ENCODE data around the gene DDX18. TPM values are rescaled to one million over a fixed set of nuclear protein-coding genes. Genes with fewer than 3 reads are reported as not detected.

Gene DDX18
- total RNA-seq, 1 experiment from 2014 or later: 107 TPM

DNA sequence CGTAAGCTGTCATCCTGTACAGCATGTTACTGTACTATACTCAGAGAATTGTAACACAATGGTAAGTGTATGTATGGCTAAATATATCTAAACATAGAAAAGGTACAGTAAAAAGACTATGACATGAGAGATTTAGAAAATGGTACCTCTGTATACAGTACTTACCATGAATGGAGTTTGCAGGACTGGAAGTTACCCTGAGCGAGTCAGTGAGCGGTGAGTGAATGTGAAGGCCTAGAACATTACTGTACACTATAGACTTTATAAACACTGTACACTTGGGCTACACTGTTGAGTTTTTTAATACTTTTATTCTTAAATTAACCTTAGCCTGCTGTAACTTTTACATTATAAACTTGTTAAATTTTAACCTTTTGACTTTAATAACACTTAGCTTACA, 1.5 kb downstream of the DDX18 start (continued):
- TF ChIP-seq, protein P1, sequence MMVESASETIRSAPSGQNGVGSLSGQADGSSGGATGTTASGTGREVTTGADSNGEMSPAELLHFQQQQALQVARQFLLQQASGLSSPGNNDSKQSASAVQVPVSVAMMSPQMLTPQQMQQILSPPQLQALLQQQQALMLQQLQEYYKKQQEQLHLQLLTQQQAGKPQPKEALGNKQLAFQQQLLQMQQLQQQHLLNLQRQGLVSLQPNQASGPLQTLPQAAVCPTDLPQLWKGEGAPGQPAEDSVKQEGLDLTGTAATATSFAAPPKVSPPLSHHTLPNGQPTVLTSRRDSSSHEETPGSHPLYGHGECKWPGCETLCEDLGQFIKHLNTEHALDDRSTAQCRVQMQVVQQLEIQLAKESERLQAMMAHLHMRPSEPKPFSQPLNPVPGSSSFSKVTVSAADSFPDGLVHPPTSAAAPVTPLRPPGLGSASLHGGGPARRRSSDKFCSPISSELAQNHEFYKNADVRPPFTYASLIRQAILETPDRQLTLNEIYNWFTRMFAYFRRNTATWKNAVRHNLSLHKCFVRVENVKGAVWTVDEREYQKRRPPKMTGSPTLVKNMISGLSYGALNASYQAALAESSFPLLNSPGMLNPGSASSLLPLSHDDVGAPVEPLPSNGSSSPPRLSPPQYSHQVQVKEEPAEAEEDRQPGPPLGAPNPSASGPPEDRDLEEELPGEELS (CRISPR knock-in tag; IDR thresholded peaks at IDR 0.05): no peak

DNA sequence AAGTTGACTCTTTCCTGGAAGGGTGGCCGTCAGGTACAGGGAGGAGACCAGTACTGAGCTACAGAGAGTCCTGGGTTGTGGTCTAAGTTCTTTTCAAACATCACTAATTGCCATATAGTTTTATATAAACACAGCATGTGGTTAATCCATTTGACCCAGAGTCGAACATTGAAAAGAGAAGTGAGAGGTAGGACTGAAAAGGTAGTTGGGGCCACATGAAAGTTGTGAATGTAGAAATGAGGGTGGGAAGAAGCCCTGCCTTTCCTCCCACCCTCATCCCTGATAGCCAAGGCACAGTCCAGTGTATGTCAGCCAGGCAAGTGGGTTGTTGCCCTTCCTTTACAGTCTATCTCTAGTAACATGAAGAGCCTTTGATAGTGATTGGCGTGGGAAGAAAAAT, 4.4 kb downstream of the DDX18 start:
- no peaks in the 10 kb centered on the region for H3K27me3 Mint-ChIP-seq (ENCODE audit: low read depth)
- no peaks in the 10 kb centered on the region for H3K9me3 Mint-ChIP-seq
- ATAC-seq (no peak), DNase-seq (ENCODE audit: low spot score) (no peak)
- ChIA-PET CTCF (no interaction called here), POLR2A (no interaction called here)
- TF ChIP-seq MYBL2 (CRISPR knock-in tag; IDR thresholded peaks at IDR 0.05) (no peak), TEAD4 (CRISPR knock-in tag; IDR thresholded peaks at IDR 0.05) (no peak), FOXK1 (CRISPR knock-in tag; IDR thresholded peaks at IDR 0.05) (no peak), ZNF121 (CRISPR knock-in tag; IDR thresholded peaks at IDR 0.05) (no peak), NFYB (CRISPR knock-in tag; conservative IDR thresholded peaks at IDR 0.05; ENCODE audit: low read depth) (no peak), MXD4 (CRISPR knock-in tag; IDR thresholded peaks at IDR 0.05; ENCODE audit: borderline replicate concordance) (no peak), ESRRA (CRISPR knock-in tag; IDR thresholded peaks at IDR 0.05; ENCODE audit: borderline replicate concordance) (no peak), SMAD3 (CRISPR knock-in tag; IDR thresholded peaks at IDR 0.05; ENCODE audit: borderline replicate concordance) (no peak), SOX15 (CRISPR knock-in tag; IDR thresholded peaks at IDR 0.05) (no peak), PRRX2 (CRISPR knock-in tag; IDR thresholded peaks at IDR 0.05) (no peak), FOXJ3 (CRISPR knock-in tag; IDR thresholded peaks at IDR 0.05; ENCODE audit: borderline replicate concordance) (no peak), CREB1 (CRISPR knock-in tag; IDR thresholded peaks at IDR 0.05) (no peak)
- TF ChIP-seq, protein P2, sequence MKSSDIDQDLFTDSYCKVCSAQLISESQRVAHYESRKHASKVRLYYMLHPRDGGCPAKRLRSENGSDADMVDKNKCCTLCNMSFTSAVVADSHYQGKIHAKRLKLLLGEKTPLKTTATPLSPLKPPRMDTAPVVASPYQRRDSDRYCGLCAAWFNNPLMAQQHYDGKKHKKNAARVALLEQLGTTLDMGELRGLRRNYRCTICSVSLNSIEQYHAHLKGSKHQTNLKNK (CRISPR knock-in tag; IDR thresholded peaks at IDR 0.05): no peak
- TF ChIP-seq, protein P3, sequence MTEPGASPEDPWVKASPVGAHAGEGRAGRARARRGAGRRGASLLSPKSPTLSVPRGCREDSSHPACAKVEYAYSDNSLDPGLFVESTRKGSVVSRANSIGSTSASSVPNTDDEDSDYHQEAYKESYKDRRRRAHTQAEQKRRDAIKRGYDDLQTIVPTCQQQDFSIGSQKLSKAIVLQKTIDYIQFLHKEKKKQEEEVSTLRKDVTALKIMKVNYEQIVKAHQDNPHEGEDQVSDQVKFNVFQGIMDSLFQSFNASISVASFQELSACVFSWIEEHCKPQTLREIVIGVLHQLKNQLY (CRISPR knock-in tag; IDR thresholded peaks at IDR 0.05): no peak
- TF ChIP-seq, protein P4, sequence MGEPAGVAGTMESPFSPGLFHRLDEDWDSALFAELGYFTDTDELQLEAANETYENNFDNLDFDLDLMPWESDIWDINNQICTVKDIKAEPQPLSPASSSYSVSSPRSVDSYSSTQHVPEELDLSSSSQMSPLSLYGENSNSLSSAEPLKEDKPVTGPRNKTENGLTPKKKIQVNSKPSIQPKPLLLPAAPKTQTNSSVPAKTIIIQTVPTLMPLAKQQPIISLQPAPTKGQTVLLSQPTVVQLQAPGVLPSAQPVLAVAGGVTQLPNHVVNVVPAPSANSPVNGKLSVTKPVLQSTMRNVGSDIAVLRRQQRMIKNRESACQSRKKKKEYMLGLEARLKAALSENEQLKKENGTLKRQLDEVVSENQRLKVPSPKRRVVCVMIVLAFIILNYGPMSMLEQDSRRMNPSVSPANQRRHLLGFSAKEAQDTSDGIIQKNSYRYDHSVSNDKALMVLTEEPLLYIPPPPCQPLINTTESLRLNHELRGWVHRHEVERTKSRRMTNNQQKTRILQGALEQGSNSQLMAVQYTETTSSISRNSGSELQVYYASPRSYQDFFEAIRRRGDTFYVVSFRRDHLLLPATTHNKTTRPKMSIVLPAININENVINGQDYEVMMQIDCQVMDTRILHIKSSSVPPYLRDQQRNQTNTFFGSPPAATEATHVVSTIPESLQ (CRISPR knock-in tag; IDR thresholded peaks at IDR 0.05): no peak
- TF ChIP-seq, protein P5, sequence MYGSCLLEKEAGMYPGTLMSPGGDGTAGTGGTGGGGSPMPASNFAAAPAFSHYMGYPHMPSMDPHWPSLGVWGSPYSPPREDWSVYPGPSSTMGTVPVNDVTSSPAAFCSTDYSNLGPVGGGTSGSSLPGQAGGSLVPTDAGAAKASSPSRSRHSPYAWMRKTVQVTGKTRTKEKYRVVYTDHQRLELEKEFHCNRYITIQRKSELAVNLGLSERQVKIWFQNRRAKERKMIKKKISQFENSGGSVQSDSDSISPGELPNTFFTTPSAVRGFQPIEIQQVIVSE (CRISPR knock-in tag; IDR thresholded peaks at IDR 0.05; ENCODE audit: borderline replicate concordance): no peak
- TF ChIP-seq, protein P6, sequence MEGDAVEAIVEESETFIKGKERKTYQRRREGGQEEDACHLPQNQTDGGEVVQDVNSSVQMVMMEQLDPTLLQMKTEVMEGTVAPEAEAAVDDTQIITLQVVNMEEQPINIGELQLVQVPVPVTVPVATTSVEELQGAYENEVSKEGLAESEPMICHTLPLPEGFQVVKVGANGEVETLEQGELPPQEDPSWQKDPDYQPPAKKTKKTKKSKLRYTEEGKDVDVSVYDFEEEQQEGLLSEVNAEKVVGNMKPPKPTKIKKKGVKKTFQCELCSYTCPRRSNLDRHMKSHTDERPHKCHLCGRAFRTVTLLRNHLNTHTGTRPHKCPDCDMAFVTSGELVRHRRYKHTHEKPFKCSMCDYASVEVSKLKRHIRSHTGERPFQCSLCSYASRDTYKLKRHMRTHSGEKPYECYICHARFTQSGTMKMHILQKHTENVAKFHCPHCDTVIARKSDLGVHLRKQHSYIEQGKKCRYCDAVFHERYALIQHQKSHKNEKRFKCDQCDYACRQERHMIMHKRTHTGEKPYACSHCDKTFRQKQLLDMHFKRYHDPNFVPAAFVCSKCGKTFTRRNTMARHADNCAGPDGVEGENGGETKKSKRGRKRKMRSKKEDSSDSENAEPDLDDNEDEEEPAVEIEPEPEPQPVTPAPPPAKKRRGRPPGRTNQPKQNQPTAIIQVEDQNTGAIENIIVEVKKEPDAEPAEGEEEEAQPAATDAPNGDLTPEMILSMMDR (IDR thresholded peaks at IDR 0.05): no peak
- H3K4me3 Mint-ChIP-seq: no peak overlapping the region
- peaks cover 13% of the 10 kb centered on the region for H3K4me1 Mint-ChIP-seq
- peaks cover 74% of the 10 kb centered on the region for H3K36me3 Mint-ChIP-seq
- no peak overlapping the region for H3K27ac Mint-ChIP-seq

DNA sequence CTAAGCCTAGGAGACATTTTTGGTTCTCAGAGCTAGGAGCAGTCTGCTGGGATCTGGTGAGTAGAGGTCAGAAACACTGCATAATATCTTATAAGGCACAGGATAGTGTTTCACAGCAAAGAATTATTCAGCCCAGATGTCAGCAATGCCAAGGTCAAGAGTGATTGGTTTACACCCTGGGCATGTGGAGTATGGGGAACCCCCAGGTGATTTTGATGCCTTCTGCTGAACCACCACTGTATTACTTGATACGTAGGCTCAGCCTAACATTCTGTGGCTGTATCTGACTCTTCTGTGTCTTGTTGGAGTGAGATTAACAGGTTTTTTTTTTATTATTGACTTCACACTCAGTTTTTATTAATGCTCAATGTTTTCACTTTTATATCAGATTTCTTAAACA, 6.0 kb downstream of the DDX18 start:
- CTCF ChIA-PET: no interaction called here
- H3K4me3 Mint-ChIP-seq: no peak overlapping the region
- TF ChIP-seq RORB (CRISPR knock-in tag; IDR thresholded peaks at IDR 0.05) (no peak), ZBTB21 (CRISPR knock-in tag; IDR thresholded peaks at IDR 0.05; ENCODE audit: borderline replicate concordance) (no peak), ZNF671 (CRISPR knock-in tag; IDR thresholded peaks at IDR 0.05) (no peak), CREM (CRISPR knock-in tag; IDR thresholded peaks at IDR 0.05) (no peak), ELF4 (CRISPR knock-in tag; IDR thresholded peaks at IDR 0.05; ENCODE audit: low read depth) (no peak)
- TF ChIP-seq, protein P7, sequence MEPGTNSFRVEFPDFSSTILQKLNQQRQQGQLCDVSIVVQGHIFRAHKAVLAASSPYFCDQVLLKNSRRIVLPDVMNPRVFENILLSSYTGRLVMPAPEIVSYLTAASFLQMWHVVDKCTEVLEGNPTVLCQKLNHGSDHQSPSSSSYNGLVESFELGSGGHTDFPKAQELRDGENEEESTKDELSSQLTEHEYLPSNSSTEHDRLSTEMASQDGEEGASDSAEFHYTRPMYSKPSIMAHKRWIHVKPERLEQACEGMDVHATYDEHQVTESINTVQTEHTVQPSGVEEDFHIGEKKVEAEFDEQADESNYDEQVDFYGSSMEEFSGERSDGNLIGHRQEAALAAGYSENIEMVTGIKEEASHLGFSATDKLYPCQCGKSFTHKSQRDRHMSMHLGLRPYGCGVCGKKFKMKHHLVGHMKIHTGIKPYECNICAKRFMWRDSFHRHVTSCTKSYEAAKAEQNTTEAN (CRISPR knock-in tag; IDR thresholded peaks at IDR 0.05): no peak
- TF ChIP-seq, protein P2 (CRISPR knock-in tag; IDR thresholded peaks at IDR 0.05): no peak
- TF ChIP-seq, protein P8, sequence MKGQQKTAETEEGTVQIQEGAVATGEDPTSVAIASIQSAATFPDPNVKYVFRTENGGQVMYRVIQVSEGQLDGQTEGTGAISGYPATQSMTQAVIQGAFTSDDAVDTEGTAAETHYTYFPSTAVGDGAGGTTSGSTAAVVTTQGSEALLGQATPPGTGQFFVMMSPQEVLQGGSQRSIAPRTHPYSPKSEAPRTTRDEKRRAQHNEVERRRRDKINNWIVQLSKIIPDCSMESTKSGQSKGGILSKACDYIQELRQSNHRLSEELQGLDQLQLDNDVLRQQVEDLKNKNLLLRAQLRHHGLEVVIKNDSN (CRISPR knock-in tag; IDR thresholded peaks at IDR 0.05): no peak

More for the DNA sequence above, 6.0 kb downstream of the DDX18 start:
- no peaks in the 10 kb centered on the region for H3K9me3 Mint-ChIP-seq
- H3K27ac Mint-ChIP-seq: no peak overlapping the region
- ATAC-seq (no peak), DNase-seq (ENCODE audit: low spot score) (no peak)
- H3K27me3 Mint-ChIP-seq (ENCODE audit: low read depth): no peaks in the 10 kb centered on the region
- H3K36me3 Mint-ChIP-seq: peaks cover 88% of the 10 kb centered on the region
- POLR2A ChIA-PET: no interaction called here
- peaks cover 5% of the 10 kb centered on the region for H3K4me1 Mint-ChIP-seq

Data from WTC11 (cell line).